GM19467 (cell line): Measurements from ENCODE around the gene EXOC7.

Experiments
- ATAC-seq: cut with Tn5 transposase; IDR thresholded peaks from one replicate; pipeline ENCODE4 v1.9.1; 2021; ENCODE audit warnings: mild to moderate bottlenecking, moderate library complexity; ENCODE audit not compliant: unreplicated experiment

EXOC7 gene

GRCh38 chr17:76122431-76123190, 19.0 kb upstream of the EXOC7 start:
- ATAC-seq = no peak

GRCh38 chr17:76121932-76122430, 18.4 kb upstream of the EXOC7 start:
- no peak for ATAC-seq

GRCh38 chr17:76120658-76121008, 17.0 kb upstream of the EXOC7 start:
- ATAC-seq = no peak

GRCh38 chr17:76119409-76120371, 16.1 kb upstream of the EXOC7 start:
- no peak for ATAC-seq

DNA sequence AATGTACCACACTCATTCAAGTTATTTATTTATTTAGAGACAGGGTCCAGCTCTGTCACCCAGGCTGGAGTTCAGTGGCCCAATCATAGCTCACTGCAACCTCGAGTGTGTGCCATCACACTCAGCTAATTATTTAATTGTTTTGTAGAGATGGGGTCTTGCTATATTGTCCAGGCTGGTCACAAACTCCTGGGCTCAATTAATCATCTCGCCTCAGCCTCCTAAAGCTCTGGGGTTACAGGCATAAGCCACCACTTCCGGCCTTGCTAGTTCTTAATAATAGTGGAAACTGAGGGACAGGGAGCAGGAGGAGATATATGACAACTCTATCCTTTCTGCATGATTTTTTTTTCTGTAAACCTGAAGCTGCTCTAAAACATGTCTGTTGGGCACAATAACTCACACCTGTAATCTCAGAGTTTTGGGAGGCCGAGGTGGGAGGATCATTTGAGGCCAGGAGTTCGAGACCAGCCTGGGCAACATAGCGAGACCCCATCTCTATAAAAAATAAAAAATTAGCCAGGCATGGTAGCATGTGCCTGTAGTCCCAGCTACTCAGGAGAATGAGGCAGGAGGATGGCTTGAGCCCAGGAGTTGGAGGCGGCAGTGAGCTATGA, 11.7 kb upstream of the EXOC7 start:
- ATAC-seq = no peak

GRCh38 chr17:76111956-76112355, 8.4 kb upstream of the EXOC7 start:
- ATAC-seq = no peak

GRCh38 chr17:76107509-76107908, 3.9 kb upstream of the EXOC7 start:
- ATAC-seq = no peak

DNA sequence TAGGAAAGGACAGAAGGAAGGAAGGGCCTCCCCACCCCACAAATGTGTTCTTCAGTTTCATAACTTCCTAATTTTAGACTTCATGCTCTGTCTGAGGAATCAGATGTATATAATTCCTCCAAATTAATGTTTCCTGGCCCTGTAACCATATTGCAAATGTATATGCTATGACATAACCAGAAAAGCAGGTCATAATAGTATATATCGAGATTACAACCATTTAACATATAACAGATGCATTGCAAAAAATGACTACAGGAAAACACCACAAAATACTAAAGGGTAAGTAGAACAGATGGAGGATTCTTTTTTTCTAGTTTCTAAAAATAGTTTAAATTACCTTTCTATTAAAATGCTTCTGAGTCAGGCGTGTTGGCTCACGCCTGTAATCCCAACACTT, 3.1 kb upstream of the EXOC7 start:
- no peak for ATAC-seq

GRCh38 chr17:76104896-76105231, 1.3 kb upstream of the EXOC7 start:
- no peak for ATAC-seq

DNA sequence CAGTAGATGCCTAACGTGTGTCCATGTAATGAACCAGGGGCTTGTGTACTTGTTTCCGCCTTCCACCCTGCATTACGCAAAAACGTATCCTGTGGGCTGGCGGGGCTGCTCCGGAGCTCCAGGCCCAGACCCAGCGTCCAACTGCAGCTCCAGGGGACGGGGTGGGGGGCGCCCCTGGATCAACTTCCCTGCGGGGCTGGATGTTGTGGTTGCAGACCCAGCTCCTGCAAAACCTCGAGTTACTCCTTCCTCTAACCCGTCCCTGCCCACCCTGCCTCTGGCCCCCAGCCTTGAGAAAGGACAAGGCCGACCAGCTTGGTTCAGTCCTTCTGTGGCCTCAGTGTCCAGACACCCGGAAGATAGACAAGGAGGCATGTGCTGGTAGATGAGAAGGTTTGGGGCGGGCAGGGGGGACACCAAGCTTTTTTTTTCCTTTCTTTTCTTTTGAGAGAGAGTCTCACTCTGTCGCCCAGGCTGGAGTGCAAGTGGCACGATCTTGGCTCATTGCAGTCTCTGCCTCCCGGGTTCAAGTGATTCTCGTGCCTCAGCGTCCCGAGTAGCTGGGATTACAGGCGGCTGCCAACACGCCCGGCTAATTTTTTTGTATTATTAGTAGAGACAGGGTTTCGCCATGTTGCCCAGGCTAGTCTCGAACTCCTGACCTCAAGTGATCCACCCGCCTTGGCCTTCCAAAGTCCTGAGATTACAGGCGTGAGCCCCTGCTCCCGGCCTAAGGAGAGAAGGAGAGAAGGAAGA, 731 bp upstream of the EXOC7 start:
- ATAC-seq = no peak

- no peak for ATAC-seq
These were observed 678 bp downstream of the EXOC7 start for GRCh38 chr17:76102944-76103273.

- no peak for ATAC-seq
These were observed 5.8 kb downstream of the EXOC7 start for GRCh38 chr17:76097716-76098295.

GRCh38 chr17:76095943-76096342, 7.6 kb downstream of the EXOC7 start:
- no peak for ATAC-seq

- ATAC-seq = no peak
These were observed 9.5 kb downstream of the EXOC7 start for GRCh38 chr17:76094046-76094445.

DNA sequence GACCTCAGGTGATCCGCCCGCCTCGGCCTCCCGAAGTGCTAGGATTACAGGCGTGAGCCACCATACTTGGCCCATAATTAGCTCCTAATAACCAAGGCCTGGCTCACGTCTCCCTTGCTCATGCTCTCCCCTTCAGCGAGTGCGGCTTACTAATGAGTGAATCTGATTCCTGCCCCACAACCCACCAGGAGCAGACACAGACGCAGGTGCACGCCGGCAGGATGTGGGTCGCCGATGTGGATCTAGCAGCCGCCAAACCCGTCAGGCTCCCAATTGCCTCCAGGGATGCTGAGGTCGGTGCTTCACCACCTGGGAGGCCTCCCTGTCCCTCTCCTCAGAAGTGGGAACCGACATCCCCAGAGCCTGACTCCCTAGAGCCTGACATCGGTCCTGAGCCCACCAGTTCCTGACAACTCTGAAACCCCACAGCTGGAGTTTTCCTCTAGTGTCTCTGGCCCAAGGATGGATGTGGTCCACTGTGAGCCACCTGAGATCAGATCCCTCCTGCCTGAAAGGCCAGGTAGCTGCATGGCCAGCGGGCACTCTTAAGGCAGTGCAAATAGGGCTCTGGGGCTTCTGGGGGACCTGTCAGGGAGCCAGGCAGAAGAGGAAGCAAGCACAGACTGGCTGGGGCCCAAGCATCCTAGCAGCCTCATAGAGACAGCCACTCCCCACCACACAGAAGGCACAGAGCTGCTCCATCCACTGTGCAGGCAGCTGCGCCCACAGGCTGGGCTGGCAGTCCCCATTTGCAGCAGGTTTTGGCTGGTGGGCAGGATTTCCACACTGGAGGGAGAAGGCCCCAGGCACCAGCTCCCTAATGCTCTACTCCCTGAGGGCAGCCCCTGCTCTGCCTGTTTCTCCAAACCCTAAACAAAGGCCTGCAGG, 10.8 kb downstream of the EXOC7 start:
- ATAC-seq = no peak

DNA sequence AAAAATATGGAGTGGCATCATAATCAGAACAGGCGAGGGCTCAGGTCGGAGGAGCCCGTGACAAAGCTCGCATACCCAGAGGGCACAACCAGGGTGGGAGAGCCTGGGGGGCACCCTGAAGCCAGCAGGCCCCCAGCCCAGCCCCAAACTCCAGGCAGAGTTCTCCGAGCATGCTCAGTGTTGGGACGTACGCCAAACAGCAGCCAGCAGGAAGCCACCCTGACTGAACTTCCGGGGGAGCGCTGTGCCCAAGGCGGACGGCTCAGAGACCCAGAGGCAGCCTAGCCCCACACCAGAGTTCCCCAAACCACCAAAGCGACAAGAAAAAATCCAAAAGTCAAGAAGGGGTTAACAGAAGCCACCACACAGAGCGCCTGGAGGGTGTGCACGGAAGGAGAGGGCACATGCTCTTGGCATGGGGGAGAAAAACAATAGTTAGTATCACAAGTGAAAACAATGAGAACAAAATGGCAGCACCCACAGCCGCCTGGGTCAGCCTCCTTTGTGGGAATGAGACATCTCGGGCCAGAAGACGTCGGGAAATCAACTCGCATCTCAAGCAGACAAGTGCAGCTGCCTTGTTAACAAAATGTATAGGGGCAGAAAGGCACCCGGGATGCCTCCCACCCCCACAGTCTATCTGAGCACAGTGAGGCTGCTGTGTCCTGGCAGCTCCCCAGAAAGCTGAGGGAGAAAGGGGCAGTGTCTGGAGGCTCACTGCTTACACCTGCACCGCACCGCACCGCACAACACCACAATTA, 11.9 kb downstream of the EXOC7 start:
- no peak for ATAC-seq

- no peak for ATAC-seq
These were observed 13.0 kb downstream of the EXOC7 start for GRCh38 chr17:76090517-76091129.

DNA sequence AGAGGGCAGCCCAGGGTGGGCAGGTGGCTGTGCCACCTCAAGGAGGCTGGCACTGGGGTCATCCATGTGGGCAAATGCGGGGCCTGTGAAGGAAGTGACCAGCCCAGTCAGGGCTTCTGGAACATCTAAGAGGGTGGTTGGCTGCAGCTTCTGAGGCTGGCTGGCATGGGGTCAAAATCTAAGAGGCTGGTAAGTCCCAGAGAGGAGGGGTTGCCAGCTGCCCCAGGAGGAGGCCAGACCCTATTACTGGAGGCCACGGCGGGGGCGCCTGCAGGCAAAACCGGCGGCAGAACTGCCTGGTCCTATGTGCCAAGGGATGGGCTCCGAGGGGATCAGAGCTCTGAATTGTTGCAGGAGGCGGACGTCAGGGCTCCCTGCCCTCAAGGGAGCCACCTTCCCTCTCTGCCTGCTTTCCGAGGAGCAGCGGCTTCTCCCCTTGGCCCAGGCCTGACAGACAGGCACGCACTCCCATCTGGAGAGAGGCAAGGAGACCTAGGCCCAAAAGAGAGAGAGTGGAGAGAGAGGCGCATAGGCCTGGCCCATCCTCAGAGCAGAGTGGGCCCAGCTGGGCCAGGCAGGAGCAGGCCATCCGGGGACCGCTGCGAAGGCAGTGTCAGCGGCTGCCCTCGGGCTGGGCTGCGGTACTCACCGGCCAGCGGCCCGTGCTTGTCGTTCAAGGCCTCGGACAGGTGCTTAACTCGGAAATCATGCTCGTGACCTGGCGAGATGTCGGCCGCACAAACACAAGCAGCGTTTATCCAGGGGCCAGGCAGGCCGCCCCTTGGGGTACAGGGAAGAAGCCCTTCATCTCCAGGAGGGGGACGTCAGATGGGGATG, 13.7 kb downstream of the EXOC7 start:
- no peak for ATAC-seq
